A549 (cell line): ENCODE results near the gene ZFP92. TPM values are rescaled to one million over a fixed set of nuclear protein-coding genes. Genes with fewer than 3 reads are reported as not detected.

Experiments used
- ATAC-seq, 2 experiments: fragments of 200-7000 bp in 1 of 2; fragments of >200 bp in 1 of 2; cut with Nextera tagmentation in 1 of 2; cut with Tn5 transposase in 1 of 2; 3 replicates each; pipeline versions ENCODE4 v1.8.0 to v1.9.1; 2018 to 2020; ENCODE audit warnings: mild to moderate bottlenecking in 1 of 2, moderate library complexity in 1 of 2
- CTCF ChIA-PET: fragments of 300-600 bp; sonication (Branson Sonifier 250); formaldehyde crosslinking; extraction: SDS; loops from one replicate; lab custom pipeline; 2021; ENCODE audit warnings: antibody characterized with exemption, inconsistent platforms; lab: Yijun Ruan, JAX
- POLR2A ChIA-PET: fragments of 350-600 bp; formaldehyde crosslinking; extraction: SDS; loops from one replicate; lab custom pipeline; 2021; ENCODE audit warnings: antibody characterized with exemption, inconsistent platforms; lab: Yijun Ruan, JAX
- DNase-seq, 2 experiments: peaks; one replicate each; pipeline versions ENCODE4 v3.0.0 to v3.0.0-alpha.2; 2011 to 2016; ENCODE audit warnings: low read depth in 1 of 2, low spot score in 1 of 2
- FAIRE-seq: peaks from 2 replicates; lab custom pipeline; 2011; peaks lifted over from hg19 to GRCh38; lab: Jason Lieb, UNC
- H3K27ac ChIP-seq, 2 experiments: fragments of >200 bp; sonication (Bioruptor Twin); formaldehyde crosslinking; 3 replicates each; pipeline ENCODE4 v1.5.1; 2016 to 2017
- H3K4me1 ChIP-seq: fragments of >200 bp; sonication (Bioruptor Twin); formaldehyde crosslinking; 3 replicates; pipeline ENCODE4 v1.6.1; 2016
- H3K4me2 ChIP-seq: fragments of >200 bp; sonication (Bioruptor Twin); formaldehyde crosslinking; 3 replicates; pipeline ENCODE4 v1.6.1; 2016
- H3K4me3 ChIP-seq: fragments of >200 bp; sonication (Bioruptor Twin); formaldehyde crosslinking; 3 replicates; pipeline ENCODE4 v1.5.1; 2016
- H3K9me3 ChIP-seq: fragments of >200 bp; sonication (Bioruptor Twin); formaldehyde crosslinking; 3 replicates; pipeline ENCODE4 v1.6.1; 2016
- BCL3 ChIP-seq: fragments of >200 bp; sonication (Bioruptor Twin); formaldehyde crosslinking; IDR thresholded peaks from 3 replicates; pipeline ENCODE4 v1.6.1; 2016
- CBX8 ChIP-seq: fragments of 200-600 bp; sonication (generic); IDR thresholded peaks from 2 replicates; pipeline ENCODE4 v1.6.1; 2016
- CEBPB ChIP-seq, 2 experiments: fragments of >200 bp in 1 of 2; sonication (Bioruptor Twin) in 1 of 2; formaldehyde crosslinking in 1 of 2; IDR thresholded peaks; 2 replicates each; pipeline ENCODE4 v1.6.1; 2012 to 2016
- CHD2 ChIP-seq: fragments of 150-350 bp; IDR thresholded peaks from 2 replicates; pipeline ENCODE4 v1.6.1; 2014; ENCODE audit warnings: low read length; ENCODE audit not compliant: partially characterized antibody
- CHD4 ChIP-seq: fragments of 200-600 bp; sonication (generic); IDR thresholded peaks from 2 replicates; pipeline ENCODE4 v1.6.1; 2016; ENCODE audit warnings: antibody characterized with exemption, mild to moderate bottlenecking, borderline replicate concordance
- E2F6 ChIP-seq: IDR thresholded peaks from 2 replicates; pipeline ENCODE4 v1.6.1; 2012; ENCODE audit warnings: low read depth, borderline replicate concordance
- EHMT2 ChIP-seq: fragments of 200-600 bp; sonication (generic); IDR thresholded peaks from 2 replicates; pipeline ENCODE4 v1.6.1; 2016; ENCODE audit warnings: antibody characterized with exemption, low read depth, mild to moderate bottlenecking, moderate library complexity
- FOSB ChIP-seq: fragments of 250-450 bp; sonication (Bioruptor Pico); IDR thresholded peaks from 2 replicates; pipeline ENCODE4 v1.5.0; 2020; ENCODE audit warnings: mild to moderate bottlenecking, moderate library complexity
- GATA3 ChIP-seq: IDR thresholded peaks from 2 replicates; pipeline ENCODE4 v1.6.1; 2012; ENCODE audit warnings: borderline replicate concordance
- HES2 ChIP-seq: fragments of >200 bp; sonication (Bioruptor Twin); formaldehyde crosslinking; IDR thresholded peaks from 2 replicates; pipeline ENCODE4 v1.6.1; 2016
- HOXB13 ChIP-seq: fragments of 250-450 bp; sonication (Bioruptor Pico); IDR thresholded peaks from 2 replicates; pipeline ENCODE4 v1.5.0; 2020; ENCODE audit warnings: low read depth, mild to moderate bottlenecking, moderate library complexity
- HOXB5 ChIP-seq: fragments of 250-450 bp; sonication (Bioruptor Pico); IDR thresholded peaks from 2 replicates; pipeline ENCODE4 v1.5.0; 2020; ENCODE audit warnings: mild to moderate bottlenecking, moderate library complexity
- JUN ChIP-seq, 2 experiments: fragments of >200 bp; sonication (Bioruptor Twin); formaldehyde crosslinking; IDR thresholded peaks; 2 replicates in 1 of 2; 3 replicates in 1 of 2; pipeline ENCODE4 v1.6.1; 2016 to 2017
- KDM1A ChIP-seq: fragments of 200-600 bp; sonication (generic); IDR thresholded peaks from 2 replicates; pipeline ENCODE4 v1.6.1; 2016; ENCODE audit warnings: low read depth, mild to moderate bottlenecking
- KDM5A ChIP-seq: fragments of 200-600 bp; sonication (generic); IDR thresholded peaks from 2 replicates; pipeline ENCODE4 v1.6.1; 2016; ENCODE audit warnings: antibody characterized with exemption, mild to moderate bottlenecking
- MAZ ChIP-seq: fragments of 150-350 bp; IDR thresholded peaks from 2 replicates; pipeline ENCODE4 v1.6.1; 2014; ENCODE audit warnings: antibody characterized with exemption, low read depth, low read length, borderline replicate concordance
- NFE2L2 ChIP-seq: fragments of 150-350 bp; conservative IDR thresholded peaks from 2 replicates; pipeline ENCODE4 v1.6.1; 2014; ENCODE audit warnings: low read length
- NPAS2 ChIP-seq: fragments of 250-450 bp; sonication (Bioruptor Pico); IDR thresholded peaks from 2 replicates; pipeline ENCODE4 v1.8.0; 2022; ENCODE audit warnings: mild to moderate bottlenecking, moderate library complexity, borderline replicate concordance
- NR3C1 ChIP-seq: fragments of >200 bp; sonication (Bioruptor Twin); formaldehyde crosslinking; IDR thresholded peaks from 3 replicates; pipeline ENCODE4 v1.6.1; 2017
- POLR2A ChIP-seq: IDR thresholded peaks from 2 replicates; pipeline ENCODE4 v1.6.1; 2012; ENCODE audit warnings: mild to moderate bottlenecking, low read length
- RAD21 ChIP-seq, 2 experiments: fragments of >200 bp in 1 of 2; sonication (Bioruptor Twin) in 1 of 2; formaldehyde crosslinking in 1 of 2; IDR thresholded peaks in 1 of 2; conservative IDR thresholded peaks in 1 of 2; 2 replicates in 1 of 2; 3 replicates in 1 of 2; pipeline ENCODE4 v1.6.1; 2012 to 2018; ENCODE audit warnings: inconsistent platforms in 1 of 2
- RCOR1 ChIP-seq: fragments of 150-350 bp; IDR thresholded peaks from 2 replicates; pipeline ENCODE4 v1.6.1; 2014; ENCODE audit warnings: antibody characterized with exemption, low read length, low read depth
- RFX5 ChIP-seq: fragments of 450-650 bp; IDR thresholded peaks from 2 replicates; pipeline ENCODE4 v1.7.1; 2014; ENCODE audit warnings: antibody characterized with exemption, mild to moderate bottlenecking, moderate library complexity
- SREBF2 ChIP-seq: fragments of 450-650 bp; IDR thresholded peaks from 2 replicates; pipeline ENCODE4 v1.6.1; 2014; ENCODE audit warnings: mild to moderate bottlenecking, moderate library complexity
- TFCP2L1 ChIP-seq: fragments of 250-450 bp; sonication (Bioruptor Pico); IDR thresholded peaks from 2 replicates; pipeline ENCODE4 v1.5.0; 2021; ENCODE audit warnings: mild to moderate bottlenecking
- USF2 ChIP-seq: fragments of 450-650 bp; IDR thresholded peaks from 2 replicates; pipeline ENCODE4 v1.6.1; 2014; ENCODE audit warnings: antibody characterized with exemption
- ZC3H11A ChIP-seq: fragments of 450-650 bp; IDR thresholded peaks from 2 replicates; pipeline ENCODE4 v1.6.1; 2014; ENCODE audit warnings: antibody characterized with exemption, mild to moderate bottlenecking
- ZNF302 ChIP-seq: fragments of 250-450 bp; sonication (Bioruptor Pico); IDR thresholded peaks from 2 replicates; pipeline ENCODE4 v1.9.0; 2021; ENCODE audit warnings: inconsistent platforms, mild to moderate bottlenecking, moderate library complexity
- ZSCAN20 ChIP-seq: fragments of 250-450 bp; sonication (Bioruptor Pico); IDR thresholded peaks from 2 replicates; pipeline ENCODE4 v1.8.0; 2022; ENCODE audit warnings: mild to moderate bottlenecking, moderate library complexity
- WGBS: methylation state at CpG from one replicate; pipeline ENCODE4 v1.1.6; 2017; ENCODE audit errors: missing lambda C conversion rate; 5-methylcytosine and 5-hydroxymethylcytosine counted together
- polyA plus RNA-seq, 4 experiments: library from polyadenylated mRNA; depleted of rRNA in 3 of 4; stranded (reverse); fragments of >200 nt; fragmentation: RNase III in 1 of 4; extraction: RNeasy Plus Mini Kit Qiagen cat#74134 plus additional on column Dnase treatment in 1 of 4; gene quantifications; 2 replicates in 3 of 4; 3 replicates in 1 of 4; pipeline ENCODE4 v1.2.3, GENCODE V29; 2011 to 2017
- TF ChIP-seq, protein P1 (sequence below): fragments of 250-450 bp; sonication (Bioruptor Pico); IDR thresholded peaks from 2 replicates; pipeline ENCODE4 v1.5.0; 2020; ENCODE audit warnings: low read depth, mild to moderate bottlenecking, moderate library complexity
- TF ChIP-seq, protein P2 (sequence below): fragments of 150-350 bp; IDR thresholded peaks from 2 replicates; pipeline ENCODE4 v1.6.1; 2014; ENCODE audit warnings: low read depth, mild to moderate bottlenecking, low read length

Gene ZFP92
- polyA plus RNA-seq, 2 of the 4 experiments (the other 2 are of a cell fraction) = 0.47 to 0.70 TPM

DNA sequence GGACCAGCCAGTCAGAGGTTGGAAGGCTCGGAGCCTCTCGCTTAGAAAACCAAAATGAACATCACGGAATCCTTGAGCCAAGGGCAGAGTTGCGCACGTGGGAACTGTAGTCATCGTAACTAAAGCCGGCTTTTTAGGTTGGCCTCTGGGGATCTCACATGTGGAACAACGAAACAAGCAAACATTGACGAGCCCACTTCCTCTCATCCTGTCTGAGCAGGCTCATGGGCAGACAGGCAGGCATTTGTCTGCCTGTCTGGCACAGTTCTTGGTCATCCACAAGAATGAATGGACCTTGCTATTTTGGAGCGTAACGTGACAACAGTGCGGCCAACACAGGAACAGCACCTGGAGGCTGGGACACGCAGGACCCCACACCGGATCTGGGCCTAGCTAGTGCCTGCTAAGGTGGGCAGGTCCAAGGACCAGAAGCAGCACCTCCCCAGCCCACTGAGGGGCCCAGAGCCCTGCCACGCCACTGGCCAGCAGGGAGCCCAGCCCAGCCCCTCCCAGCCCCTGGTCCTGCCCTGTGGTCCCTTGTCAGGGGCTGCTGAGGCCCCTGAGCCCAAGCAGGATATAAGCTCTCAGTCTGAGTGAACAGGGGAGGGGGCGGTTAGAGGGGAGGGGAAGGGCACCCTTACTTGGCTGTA, 43.8 kb downstream of the ZFP92 start:
- FAIRE-seq = peak; percentile 51
- no peak for ATAC-seq
- WGBS = 96% methylated on average over 14 of the region's 16 CpGs
- no peak for TF ChIP-seq NPAS2
- no peak for TF ChIP-seq POLR2A
- TF ChIP-seq GATA3 = no peak
- no peak for TF ChIP-seq MAZ
- TF ChIP-seq ZC3H11A = no peak
- no peak for TF ChIP-seq RFX5
- no peak for TF ChIP-seq USF2
- TF ChIP-seq RCOR1 = no peak
- TF ChIP-seq BCL3 = no peak
- no peak for TF ChIP-seq NFE2L2
- no peak for TF ChIP-seq SREBF2
- no peak for TF ChIP-seq CBX8
- TF ChIP-seq, protein P1, sequence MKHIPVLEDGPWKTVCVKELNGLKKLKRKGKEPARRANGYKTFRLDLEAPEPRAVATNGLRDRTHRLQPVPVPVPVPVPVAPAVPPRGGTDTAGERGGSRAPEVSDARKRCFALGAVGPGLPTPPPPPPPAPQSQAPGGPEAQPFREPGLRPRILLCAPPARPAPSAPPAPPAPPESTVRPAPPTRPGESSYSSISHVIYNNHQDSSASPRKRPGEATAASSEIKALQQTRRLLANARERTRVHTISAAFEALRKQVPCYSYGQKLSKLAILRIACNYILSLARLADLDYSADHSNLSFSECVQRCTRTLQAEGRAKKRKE (CRISPR knock-in tag) = no peak
- no peak for TF ChIP-seq RAD21 (conservative IDR thresholded peaks at IDR 0.05 in 1 of 2, IDR thresholded peaks at IDR 0.05 in 1 of 2)
- no peak for TF ChIP-seq TFCP2L1 (CRISPR knock-in tag)
- TF ChIP-seq CEBPB (IDR thresholded peaks at IDR 0.05) = no peak
- no peak for TF ChIP-seq ZNF302 (CRISPR knock-in tag)
- no peak for DNase-seq
- Histone ChIP-seq H3K27ac (no peak overlapping the region), H3K4me1 (no peaks in the 10 kb centered on the region), H3K4me2 (no peak overlapping the region), H3K9me3 (no peaks in the 10 kb centered on the region), H3K4me3 (no peak overlapping the region)
- ChIA-PET CTCF (interaction anchor here (1.6 kb wide), 1 partner anchor 52 kb away, joined by 3 read pairs; no protein-coding TSS in a partner anchor), POLR2A (no interaction called here)

- H3K27ac ChIP-seq = no peak overlapping the region
- ChIA-PET POLR2A (no interaction called here), CTCF (interaction anchor here (1.6 kb wide), 1 partner anchor 52 kb away, joined by 3 read pairs; no protein-coding TSS in a partner anchor)
- no peaks in the 10 kb centered on the region for H3K9me3 ChIP-seq
- FAIRE-seq = no peak
- no peak for TF ChIP-seq HOXB13 (CRISPR knock-in tag)
- no peaks in the 10 kb centered on the region for H3K4me1 ChIP-seq
- no peak overlapping the region for H3K4me2 ChIP-seq
- 90% methylated on average over 14 of the region's 16 CpGs for WGBS
- ATAC-seq = no peak
- no peak overlapping the region for H3K4me3 ChIP-seq
- no peak for DNase-seq
Measured at GRCh38 chrX:153455571-153455970, 44.3 kb downstream of the ZFP92 start.

DNA sequence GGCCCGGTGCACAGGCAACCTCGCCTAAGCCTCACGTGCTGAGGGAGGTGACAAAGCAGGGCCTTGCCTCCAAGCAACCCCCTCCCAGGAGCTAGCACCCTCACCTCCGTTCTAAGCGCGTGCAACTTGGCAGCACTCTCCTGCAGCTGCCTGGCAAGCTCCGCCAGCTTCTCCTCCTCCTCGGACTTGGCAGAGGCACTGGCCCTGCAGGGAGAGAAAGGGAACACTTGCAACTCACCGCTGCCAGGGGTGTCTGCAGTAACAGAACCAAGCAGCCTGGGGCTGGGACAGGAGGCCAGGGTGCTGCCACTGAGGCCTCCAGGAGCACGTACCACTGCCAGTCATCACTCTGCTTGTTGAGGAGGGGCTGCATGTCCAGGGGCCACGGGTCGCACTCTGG, 44.9 kb downstream of the ZFP92 start:
- TF ChIP-seq KDM5A (no peak), MAZ (no peak), E2F6 (no peak), CHD2 (no peak), HES2 (no peak), EHMT2 (no peak), NR3C1 (no peak), JUN (IDR thresholded peaks at IDR 0.05) (no peak), HOXB13 (CRISPR knock-in tag) (no peak), KDM1A (no peak), CHD4 (no peak), TFCP2L1 (CRISPR knock-in tag) (no peak), CEBPB (IDR thresholded peaks at IDR 0.05) (no peak), ZSCAN20 (CRISPR knock-in tag) (no peak), FOSB (no peak), HOXB5 (CRISPR knock-in tag) (no peak)
- TF ChIP-seq, protein P2, sequence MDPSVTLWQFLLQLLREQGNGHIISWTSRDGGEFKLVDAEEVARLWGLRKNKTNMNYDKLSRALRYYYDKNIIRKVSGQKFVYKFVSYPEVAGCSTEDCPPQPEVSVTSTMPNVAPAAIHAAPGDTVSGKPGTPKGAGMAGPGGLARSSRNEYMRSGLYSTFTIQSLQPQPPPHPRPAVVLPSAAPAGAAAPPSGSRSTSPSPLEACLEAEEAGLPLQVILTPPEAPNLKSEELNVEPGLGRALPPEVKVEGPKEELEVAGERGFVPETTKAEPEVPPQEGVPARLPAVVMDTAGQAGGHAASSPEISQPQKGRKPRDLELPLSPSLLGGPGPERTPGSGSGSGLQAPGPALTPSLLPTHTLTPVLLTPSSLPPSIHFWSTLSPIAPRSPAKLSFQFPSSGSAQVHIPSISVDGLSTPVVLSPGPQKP = no peak
- ChIA-PET CTCF (interaction anchor here (1.0 to 3.0 kb wide), 3 partner anchors 15 to 423 kb away, joined by 3 to 10 read pairs (median 3); partner anchors contain the start of gene HAUS7), POLR2A (no interaction called here)
- no peak overlapping the region for H3K27ac ChIP-seq
- H3K4me3 ChIP-seq = no peak overlapping the region
- no peak for DNase-seq
- FAIRE-seq = no peak
- no peaks in the 10 kb centered on the region for H3K9me3 ChIP-seq
- no peaks in the 10 kb centered on the region for H3K4me1 ChIP-seq
- H3K4me2 ChIP-seq = no peak overlapping the region
- 96% methylated on average over 8 of the region's 12 CpGs for WGBS
- no peak for ATAC-seq
